GM18868 (cell line): Measurements from ENCODE around the gene USP3.
"Not testable (repeated sequence)": the region's sequence is repeated elsewhere in the genome, so short reads cannot be mapped to it uniquely, and the experiment has no call there.

Source experiments
- ATAC-seq: cut with Tn5 transposase; IDR thresholded peaks from one replicate; pipeline ENCODE4 v1.9.1; 2021; ENCODE audit warnings: mild to moderate bottlenecking, moderate library complexity; ENCODE audit not compliant: unreplicated experiment

USP3 gene

DNA sequence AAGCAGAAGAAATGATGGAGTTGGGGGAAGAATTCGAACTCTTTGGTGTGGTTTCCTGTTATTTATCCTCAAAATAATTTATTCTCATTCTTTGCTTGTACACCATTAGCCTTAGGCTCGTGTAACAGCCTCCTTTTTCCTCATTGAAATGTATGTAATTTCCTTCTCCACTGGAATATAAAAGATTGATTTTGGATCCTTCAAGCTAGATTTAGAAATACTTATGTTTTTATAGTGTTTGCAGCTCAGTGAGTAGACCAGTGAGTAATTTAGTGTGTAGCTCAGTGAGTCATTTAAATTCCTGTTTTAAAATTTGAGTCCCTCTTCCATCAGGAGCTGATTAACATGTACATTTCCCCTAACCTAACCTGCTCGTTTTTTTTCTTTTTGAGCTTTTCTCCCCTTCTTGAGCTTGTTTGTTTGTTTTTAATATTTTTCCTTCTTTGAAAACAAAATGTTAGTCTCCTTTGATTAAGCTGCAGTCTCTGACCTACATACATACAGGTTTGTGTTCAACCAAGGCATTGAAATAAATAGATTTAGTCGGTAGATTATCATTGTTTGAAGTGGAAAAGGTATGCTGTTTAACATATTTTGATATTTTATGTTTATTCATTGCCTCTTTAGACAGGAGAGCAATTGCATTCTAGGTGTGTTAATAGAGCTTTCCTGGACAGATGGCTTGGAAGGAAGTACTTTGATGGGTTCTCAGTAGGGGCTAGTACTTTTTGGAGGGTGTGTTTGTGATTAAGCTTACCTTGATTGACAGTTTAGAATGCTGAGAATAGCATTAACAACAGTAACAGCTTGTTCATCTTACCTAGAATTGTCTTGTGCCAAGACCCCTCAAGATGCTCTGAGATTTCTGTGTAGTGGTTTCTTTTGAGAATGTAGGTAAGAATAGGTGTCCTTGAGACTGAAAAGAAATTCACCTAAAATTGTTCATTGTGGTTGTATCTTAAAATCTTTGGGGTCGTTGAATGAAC is 5.9 kb downstream of the USP3 start:
- no peak for ATAC-seq

DNA sequence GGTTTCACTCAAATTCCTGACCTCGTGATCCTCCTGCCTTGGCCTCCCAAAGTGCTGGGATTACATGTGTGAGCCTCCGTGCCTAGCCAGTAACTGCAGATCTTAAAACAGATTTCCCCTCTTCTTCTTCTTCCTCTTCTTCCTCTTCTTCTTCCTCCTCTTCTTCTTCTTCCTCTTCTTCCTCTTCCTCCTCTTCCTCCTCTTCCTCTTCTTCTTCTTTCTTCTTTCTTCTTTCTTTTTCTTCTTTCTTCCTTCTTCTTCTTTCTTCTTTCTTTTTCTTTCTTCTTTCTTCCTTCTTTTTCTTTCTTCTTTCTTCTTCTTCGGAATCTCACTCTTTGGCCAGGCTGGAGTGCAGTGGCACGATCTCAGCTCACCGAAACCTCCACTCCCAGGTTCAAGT is 7.8 kb downstream of the USP3 start:
- ATAC-seq = no peak

DNA sequence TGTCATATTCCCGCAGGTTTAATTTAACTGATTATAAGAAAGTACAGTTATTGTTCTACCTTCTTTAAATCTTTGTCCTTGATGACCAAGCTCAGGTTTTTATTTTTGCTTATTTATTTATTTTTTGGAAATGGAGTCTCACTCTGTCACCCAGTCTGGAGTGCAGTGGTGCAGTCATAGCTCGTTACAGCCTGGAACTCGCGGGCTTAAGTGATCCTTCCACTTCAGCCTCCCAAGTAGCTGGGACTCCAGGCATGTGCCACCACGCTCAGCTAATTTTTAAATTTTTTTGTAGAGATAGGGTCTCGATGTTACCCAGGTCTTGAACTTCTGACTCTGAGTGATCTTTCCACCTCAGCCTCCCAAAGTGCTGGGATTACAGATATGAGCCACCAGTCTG is 8.9 kb downstream of the USP3 start:
- no peak for ATAC-seq

DNA sequence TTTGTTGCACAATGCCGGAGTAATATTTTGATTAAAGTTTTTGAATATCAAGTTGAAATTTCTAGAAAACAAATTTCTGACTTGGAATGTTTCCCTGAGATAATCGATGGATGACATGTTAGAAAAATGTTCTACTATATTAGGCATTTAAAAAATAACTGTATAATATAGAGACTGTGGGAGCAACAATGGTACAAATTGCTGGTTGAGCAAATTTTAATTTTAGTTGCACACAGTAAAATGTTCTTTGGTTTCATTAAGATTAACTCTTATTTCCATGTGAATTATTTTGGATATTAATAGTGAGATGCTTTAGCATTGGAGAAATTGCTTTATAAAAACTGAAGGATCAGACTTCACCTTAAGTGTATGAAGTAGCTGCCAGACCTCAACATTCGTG is 9.3 kb downstream of the USP3 start:
- no peak for ATAC-seq

DNA sequence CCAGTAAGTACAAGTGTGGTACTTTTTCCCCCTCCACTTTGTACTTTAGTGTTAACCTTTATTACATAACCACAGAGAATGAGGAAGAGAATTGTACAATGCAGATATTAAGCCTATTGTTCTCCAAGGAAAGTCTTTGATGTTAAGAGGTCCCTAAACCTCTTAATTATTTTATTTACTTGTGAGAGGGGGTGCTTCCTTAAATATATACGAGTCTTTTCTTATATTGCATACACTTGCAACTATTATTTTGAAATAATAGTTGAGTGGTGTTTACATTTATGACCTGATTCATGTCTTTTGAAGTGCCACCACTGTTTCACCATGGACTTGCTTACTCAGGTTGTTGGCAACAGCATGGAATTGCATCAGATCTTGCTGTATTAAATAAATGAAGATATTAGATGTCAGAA is 10.1 kb downstream of the USP3 start:
- no peak for ATAC-seq

DNA sequence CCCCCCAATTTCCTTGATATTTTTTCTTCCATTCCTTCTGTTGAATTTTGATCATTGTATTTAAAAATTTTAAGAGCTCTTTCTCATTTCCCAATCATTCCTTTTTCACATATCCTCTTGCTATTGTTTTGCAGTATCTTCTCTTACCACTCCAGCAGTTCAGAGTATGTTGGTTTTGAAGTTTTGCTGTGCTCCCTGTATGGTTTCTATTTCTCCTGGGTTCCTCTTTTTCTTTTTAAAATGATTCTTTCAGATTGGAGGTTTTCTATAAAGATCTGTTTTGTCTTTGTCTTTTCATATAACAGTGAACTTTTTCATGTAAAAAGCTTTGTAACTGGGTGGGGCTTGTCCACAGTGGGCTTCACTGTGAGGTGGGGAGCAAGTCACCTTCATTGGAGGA is 12.8 kb downstream of the USP3 start:
- no peak for ATAC-seq

DNA sequence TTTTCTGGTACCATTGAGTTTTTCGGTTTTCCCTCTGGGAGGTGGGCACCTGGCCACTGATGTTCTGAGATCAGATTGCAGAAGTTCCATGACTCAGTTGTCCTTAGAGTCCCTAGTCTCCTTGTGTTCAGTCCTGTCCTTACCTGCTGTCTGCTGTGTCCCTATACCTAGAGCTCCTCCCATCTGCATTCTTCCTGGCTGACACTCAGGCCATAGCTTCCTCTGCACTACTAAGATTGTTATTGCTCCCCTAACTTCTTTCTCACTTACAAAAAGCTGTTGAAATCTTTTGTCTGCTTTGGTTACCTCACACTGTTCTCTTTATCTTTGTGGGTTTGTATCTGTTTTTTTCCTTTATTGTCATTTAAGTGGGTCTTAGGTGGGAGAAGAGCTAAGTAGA is 13.2 kb downstream of the USP3 start:
- no peak for ATAC-seq

DNA sequence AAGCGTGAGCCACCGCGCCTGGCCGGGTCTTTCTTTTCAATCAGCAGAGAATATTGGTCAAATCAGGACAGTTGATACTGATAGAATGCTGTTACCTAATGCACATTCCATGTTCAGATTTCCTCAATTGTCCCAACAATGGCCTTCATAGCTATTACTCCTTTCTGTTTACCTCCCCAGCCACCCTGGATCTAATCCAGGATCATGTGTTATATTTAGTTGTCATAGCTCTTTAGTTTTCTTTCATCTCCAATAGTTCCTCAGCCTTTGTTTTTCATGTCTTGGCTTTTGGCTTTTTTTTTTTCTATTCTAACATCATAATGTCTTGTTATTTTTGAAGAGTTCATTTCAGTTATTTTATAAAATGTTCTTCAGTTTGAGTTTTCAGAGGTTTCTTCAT is 14.6 kb downstream of the USP3 start:
- no peak for ATAC-seq

DNA sequence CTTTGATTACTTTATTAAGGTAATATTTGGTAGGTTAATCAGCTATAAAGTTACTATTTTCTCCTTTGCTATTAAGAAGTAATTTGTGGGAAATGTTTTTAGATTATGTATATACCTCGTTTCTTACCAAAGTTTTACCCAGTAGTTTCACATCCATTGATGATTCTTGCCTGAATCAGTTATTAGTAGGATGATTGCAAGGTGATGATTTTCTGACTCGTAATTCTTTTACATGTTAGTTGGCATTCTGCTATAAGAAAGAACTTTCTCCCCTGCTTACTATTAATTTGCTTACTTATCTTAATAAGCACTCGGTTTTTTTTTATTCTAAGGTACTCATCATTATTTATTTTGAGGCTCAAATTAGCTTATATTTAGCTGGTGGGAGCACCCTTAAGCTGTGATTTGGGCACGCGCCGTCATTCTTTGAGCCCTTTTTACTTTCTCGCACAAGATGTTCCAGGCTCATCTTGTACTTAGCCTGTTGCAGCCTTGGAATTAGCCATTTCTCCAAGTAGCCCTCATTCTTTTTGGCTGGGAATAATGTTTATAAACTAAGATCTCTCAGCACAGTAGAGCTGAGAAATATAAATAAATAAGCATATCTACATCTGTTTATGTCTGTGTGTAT is 15.3 kb downstream of the USP3 start:
- ATAC-seq = no peak

DNA sequence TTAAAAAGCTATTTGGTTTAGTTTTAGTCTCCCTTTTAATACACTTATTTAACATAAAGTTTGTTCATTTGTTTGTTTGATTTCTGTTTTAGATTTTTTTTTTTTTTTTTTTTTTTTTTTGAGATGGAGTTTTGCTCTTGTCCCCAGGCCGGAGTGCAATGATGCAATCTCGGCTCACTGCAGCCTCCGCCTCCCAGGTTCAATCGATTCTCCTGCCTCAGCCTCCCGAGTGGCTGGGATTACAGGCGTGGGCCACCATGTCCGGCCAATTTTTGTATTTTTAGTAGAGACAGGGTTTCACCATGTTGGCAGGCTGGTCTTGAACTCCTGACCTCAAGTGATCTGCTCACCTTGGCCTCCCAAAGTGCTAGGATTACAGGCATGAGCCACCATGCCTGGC is 16.1 kb downstream of the USP3 start:
- ATAC-seq = not testable (repeated sequence)

DNA sequence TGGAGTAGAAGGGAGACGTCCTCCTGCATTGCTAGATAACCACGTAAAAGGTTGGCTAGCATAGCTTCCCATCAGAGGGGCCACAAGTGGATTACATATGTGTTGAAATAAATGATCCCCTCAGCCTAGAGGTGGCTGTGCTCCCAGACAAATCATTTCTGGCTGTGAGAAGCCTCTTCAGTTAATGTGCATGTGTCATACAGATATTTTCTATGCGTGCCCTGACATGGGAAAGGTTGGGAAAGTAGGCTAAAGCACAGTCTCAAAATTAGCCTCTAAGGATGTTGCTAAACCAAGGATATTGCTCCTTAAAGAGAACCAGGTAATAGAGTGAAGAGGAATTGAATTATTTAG is 17.8 kb downstream of the USP3 start:
- no peak for ATAC-seq

DNA sequence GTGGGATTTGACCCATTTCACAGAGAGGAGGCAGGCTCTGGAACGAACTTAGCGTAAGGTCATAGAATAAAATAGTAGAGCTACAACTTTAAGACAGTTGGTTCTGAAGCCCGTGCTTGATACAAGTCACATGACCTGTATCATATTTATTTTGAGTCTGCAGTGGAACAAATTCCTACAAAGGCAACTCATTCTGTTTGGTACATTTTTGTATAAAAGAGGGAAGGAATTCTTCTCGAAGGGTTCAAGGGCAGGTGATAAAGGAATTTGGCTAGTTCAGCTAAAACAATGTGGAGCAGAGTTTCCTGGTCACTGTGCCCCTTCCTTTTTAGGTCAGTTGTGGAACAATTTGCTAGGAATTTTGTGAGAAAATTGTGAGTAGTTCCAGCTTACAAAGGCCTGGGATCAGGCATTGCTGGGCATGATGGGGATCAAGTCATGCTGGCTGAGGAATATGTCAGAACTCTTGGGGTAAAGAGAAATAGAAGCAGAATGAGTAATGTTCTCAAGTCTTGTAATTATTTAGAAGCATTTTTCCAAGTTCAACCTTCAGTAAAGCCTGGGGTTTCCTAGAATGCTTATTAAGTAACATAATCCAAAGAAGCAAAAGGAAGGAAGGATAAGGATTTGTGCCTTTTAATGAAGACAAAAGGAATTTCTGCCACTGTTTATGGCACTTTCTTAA is 19.1 kb downstream of the USP3 start:
- ATAC-seq = no peak

DNA sequence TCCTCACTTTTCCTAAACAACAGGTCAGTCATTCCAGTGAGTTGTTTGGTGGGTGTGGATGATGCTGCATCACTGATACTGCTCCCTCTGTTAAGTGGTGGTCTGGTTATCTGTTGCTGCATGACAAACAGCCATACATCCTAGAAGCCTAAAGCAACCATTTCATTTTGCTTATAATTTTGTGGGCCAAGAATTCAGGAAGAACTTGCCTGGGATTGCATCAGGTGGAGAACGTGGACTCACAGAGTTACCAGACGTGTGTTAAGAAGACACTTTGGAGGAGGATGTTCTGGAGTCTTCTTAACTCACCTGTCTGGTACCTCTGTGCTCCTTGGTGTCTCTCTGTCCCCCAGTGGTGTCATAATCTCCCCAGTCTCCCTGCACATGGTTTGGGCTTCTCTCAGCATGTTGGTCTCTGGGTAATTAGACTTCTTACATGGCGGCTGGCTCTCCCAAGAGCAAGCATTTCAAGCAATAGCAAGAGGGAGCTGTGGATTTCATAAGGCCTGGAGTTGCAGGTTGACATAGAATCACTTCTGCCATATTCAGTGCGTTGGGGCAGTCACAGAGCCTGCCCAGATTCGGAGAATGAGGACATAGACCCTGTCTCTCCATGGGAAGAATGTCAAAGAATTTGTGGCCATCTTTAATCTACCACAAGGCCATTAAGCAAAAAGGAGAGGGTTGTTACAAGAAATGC is 20.1 kb downstream of the USP3 start:
- no peak for ATAC-seq

DNA sequence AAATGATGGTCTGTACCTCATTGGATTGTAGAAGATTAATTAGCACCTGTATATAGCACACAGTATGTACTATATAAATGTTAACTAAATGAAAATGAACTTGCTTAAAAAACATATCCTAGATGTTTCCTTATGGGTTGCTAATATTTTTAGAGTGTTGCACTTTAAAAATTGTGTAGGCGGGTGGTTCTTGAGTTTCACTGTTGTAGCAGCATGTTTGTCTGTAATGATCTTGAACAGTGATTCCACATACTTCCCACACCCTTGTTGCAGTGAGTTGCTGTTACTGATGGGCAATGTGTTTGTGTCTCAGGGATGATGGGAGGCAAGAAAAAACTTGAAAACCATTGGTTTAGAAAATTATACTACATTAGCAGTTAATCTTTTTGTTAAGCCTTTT is 22.0 kb downstream of the USP3 start:
- ATAC-seq = no peak

DNA sequence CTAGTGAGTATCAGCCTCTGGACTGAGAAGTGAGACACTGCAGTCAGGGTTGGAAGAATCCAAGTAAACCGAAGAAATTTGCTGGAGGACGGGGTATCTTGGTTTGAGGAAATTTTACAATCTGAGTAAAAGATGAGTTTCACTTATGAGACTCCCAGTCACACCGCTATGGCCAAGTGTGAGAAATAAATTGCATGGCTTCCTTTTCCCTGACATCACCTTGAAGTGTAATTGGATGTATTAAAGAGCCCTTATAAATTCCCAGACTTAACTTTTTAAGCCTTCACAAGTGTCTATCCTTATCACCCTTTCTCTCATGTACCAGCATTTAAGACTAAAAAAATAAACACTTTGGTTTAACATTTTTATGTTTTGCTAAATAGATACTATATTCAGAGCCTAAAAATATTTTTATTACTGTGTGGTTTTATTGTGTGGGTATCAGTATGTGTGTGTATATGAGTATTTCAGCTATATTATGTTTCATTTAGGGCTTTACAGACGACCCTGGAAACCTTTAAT is 23.8 kb downstream of the USP3 start:
- no peak for ATAC-seq

DNA sequence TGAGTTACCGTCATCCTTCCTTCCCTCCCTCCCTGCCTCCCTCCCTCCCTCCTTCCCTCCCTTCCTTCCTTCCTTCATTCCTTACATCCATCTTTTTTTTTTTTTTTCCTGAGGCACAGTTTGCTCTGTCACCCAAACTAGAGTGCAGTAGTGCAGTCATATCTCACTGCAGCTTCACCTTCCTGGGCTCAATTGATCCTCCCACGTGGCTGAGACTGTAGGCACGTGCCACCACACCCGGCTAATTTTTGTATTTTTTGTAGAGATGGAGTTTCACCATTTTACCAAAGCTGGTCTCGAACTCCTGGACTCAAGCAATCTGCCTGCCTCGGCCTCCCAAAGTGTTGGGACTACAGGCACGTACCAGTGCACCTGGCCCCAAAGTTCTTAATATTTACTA is 25.8 kb downstream of the USP3 start:
- no peak for ATAC-seq

DNA sequence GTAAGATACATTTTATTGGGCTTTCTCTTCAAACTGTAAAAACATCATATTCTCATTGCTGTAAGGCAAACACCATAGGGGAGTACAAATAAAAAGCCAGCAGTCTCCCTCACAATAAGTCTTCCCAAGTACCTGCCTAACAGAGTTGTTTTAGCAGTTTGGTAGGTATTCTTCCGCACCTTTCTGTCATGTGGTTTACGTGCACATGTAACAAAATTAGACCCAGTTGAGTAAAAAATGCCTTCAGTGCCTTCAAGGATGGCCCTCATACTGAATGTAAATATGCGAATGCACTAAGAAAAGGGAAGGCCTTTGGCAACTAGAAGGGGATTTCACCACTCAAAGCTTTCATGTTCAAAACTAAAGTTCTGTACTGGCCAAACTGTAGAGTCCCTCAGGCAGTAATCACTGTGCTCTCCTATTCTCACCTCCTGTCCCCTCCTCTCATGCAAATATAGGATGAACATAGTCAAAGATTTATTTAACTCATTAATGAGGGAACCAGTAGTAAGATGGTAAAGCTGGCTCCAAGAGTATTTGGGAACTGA is 26.4 kb downstream of the USP3 start:
- ATAC-seq = peak; percentile 76

DNA sequence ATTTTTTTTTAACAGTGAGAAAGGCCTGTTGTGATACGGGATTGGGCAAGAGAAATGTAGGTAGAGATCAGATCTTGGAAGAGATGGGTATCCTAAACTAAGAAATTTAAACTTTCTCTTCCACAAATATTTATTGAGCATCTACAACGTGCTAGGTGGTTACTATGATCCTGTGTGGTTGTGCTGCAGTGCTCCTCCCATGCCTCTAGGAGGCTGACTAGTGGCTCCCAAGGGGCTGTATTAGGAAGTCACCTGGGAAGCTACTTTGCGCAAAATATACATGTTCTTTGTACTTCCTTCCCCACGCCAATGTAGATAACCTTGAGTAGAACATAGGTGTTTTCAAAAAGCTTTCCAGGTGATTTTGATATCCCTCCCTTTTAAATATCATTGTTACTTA is 27.2 kb downstream of the USP3 start:
- no peak for ATAC-seq

DNA sequence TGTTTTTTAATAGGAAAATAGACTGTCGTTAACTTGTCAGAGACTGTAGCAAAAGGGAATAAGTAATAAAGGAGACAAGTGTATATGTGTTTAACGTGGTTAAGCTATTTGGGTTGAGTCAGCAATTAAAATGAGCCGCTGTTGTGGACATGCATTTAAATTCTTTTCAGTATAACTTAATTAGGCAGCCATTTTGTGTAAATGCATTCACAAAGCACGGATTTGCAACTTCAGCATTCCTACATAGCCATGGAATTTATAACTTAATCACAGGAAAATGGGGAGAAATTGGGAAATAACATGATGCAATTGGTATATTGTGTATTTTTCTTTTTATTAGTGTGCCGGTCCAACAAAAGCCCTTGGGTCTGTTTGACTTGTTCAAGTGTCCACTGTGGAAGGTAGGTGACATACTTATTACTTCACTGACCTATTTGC is 27.9 kb downstream of the USP3 start:
- ATAC-seq = no peak

DNA sequence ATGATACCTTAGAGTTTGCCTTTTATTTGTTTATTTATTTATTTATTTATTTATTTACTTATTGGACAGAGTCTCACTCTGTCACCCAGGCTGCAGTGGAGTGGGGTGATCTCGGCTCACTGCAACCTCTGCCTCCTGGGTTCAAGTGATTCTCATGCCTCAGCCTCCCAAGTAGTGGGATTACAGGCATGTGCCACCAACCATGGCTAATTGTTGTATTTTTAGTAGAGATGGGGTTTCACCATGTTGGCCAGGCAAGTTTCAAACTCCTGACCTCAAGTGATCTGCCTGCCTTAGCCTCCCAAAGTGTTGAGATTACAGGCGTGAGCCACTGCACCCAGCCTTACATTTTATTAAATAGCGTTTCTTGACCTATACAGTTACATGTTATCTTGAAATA is 30.5 kb downstream of the USP3 start:
- ATAC-seq = not testable (repeated sequence)

DNA sequence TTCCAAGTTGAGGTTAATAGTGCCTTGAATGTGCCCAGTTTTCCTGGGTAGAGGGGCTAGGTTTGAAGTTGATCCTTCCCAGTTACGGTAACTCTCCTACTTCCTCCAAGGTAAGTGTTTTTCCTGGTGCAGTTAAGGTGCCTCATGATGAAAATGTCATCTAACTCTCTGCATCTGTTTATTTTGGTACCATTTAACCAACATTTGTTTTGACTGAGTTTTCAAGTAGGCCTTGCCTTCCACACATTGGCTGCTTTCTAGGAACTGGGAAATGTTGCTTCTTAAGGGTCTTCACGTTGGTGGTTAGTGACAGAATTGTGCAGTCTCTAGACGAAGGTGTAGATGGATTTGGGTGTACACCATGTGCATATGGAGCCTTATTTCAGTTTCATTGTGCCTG is 31.3 kb downstream of the USP3 start:
- ATAC-seq = no peak
